Mesenchymal stem cell (in vitro differentiated cells and primary cell): ENCODE results near the gene OTOA.

Experiments
- DNase-seq: peaks from one replicate; pipeline ENCODE4 v3.0.0-alpha.2; 2013
- H2AFZ ChIP-seq: one replicate; pipeline ENCODE4 v1.6.1; 2013; ENCODE audit warnings: low read depth, mild to moderate bottlenecking, control low read depth, inconsistent platforms, low read length, moderate library complexity
- H2AK5ac ChIP-seq: 2 replicates; pipeline ENCODE4 v1.6.1; 2013; ENCODE audit warnings: low read length, moderate library complexity, mild to moderate bottlenecking, inconsistent platforms; ENCODE audit not compliant: severe bottlenecking
- H2BK120ac ChIP-seq: one replicate; pipeline ENCODE4 v1.6.1; 2013; ENCODE audit warnings: low read depth, mild to moderate bottlenecking, inconsistent platforms, low read length, moderate library complexity
- H2BK12ac ChIP-seq, 2 experiments: one replicate each; pipeline ENCODE4 v1.6.1; 2013; ENCODE audit warnings: inconsistent platforms in 2 of 2, low read length in 2 of 2, mild to moderate bottlenecking in 2 of 2, moderate library complexity in 2 of 2, control low read depth in 1 of 2
- H2BK15ac ChIP-seq: one replicate; pipeline ENCODE4 v1.6.1; 2013; ENCODE audit warnings: mild to moderate bottlenecking, low read depth, inconsistent platforms; ENCODE audit not compliant: poor library complexity, severe bottlenecking
- H2BK5ac ChIP-seq: 2 replicates; pipeline ENCODE4 v1.6.1; 2013; ENCODE audit warnings: low read depth, mild to moderate bottlenecking, low read length, control low read depth, inconsistent platforms; ENCODE audit not compliant: poor library complexity, severe bottlenecking
- H3K14ac ChIP-seq, 2 experiments: one replicate each; pipeline ENCODE4 v1.6.1; 2013; ENCODE audit warnings: inconsistent platforms in 2 of 2, low read length in 2 of 2, control low read depth in 1 of 2, mild to moderate bottlenecking in 1 of 2, moderate library complexity in 1 of 2
- H3K18ac ChIP-seq, 2 experiments: one replicate each; pipeline ENCODE4 v1.6.1; 2013; ENCODE audit warnings: inconsistent platforms in 2 of 2, low read length in 2 of 2, control low read depth in 1 of 2, low read depth in 1 of 2, mild to moderate bottlenecking in 1 of 2
- H3K23ac ChIP-seq, 2 experiments: one replicate each; pipeline ENCODE4 v1.6.1; 2013; ENCODE audit warnings: inconsistent platforms in 2 of 2, low read length in 2 of 2, mild to moderate bottlenecking in 2 of 2, moderate library complexity in 2 of 2, control low read depth in 1 of 2
- H3K27ac ChIP-seq: 2 replicates; pipeline ENCODE4 v1.5.1; 2013; ENCODE audit warnings: mild to moderate bottlenecking, moderate library complexity, low read length, control low read depth, inconsistent platforms; ENCODE audit not compliant: poor library complexity, severe bottlenecking
- H3K27me3 ChIP-seq, 2 experiments: 2 replicates each; pipeline versions ENCODE4 v1.6.1 to v1.7.0; 2013; ENCODE audit warnings: low read length in 2 of 2, mild to moderate bottlenecking in 2 of 2, moderate library complexity in 2 of 2, control low read depth in 1 of 2, inconsistent platforms in 1 of 2; ENCODE audit not compliant: control insufficient read depth in 1 of 2, insufficient read depth in 1 of 2
- H3K36me3 ChIP-seq, 2 experiments: 2 replicates each; pipeline versions ENCODE4 v1.6.1 to v1.7.0; 2013; ENCODE audit warnings: low read length in 2 of 2, control low read depth in 1 of 2, inconsistent platforms in 1 of 2, low read depth in 1 of 2, mild to moderate bottlenecking in 1 of 2; ENCODE audit not compliant: insufficient read depth in 2 of 2, control insufficient read depth in 1 of 2
- H3K4ac ChIP-seq, 2 experiments: one replicate each; pipeline ENCODE4 v1.6.1; 2013; ENCODE audit warnings: inconsistent platforms in 2 of 2, low read length in 2 of 2, mild to moderate bottlenecking in 2 of 2, moderate library complexity in 2 of 2, control low read depth in 1 of 2, low read depth in 1 of 2
- H3K4me1 ChIP-seq: 2 replicates; pipeline ENCODE4 v1.6.1; 2013; ENCODE audit warnings: low read depth, low read length, control low read depth; ENCODE audit not compliant: control insufficient read depth, insufficient read depth
- H3K4me2 ChIP-seq: 2 replicates; pipeline ENCODE4 v1.6.1; 2013; ENCODE audit warnings: low read length, mild to moderate bottlenecking, inconsistent platforms; ENCODE audit not compliant: poor library complexity, severe bottlenecking
- H3K4me3 ChIP-seq, 2 experiments: 2 replicates each; pipeline versions ENCODE4 v1.5.1 to v1.7.0; 2013; ENCODE audit warnings: low read length in 2 of 2, mild to moderate bottlenecking in 2 of 2, control low read depth in 1 of 2, low read depth in 1 of 2; ENCODE audit not compliant: insufficient read depth in 1 of 2
- H3K79me1 ChIP-seq: replicated peaks from 2 replicates; pipeline ENCODE4 v1.6.1; 2013; ENCODE audit warnings: mild to moderate bottlenecking, control low read depth, low read length, inconsistent platforms; ENCODE audit not compliant: poor library complexity, severe bottlenecking
- H3K9ac ChIP-seq: 2 replicates; pipeline ENCODE4 v1.7.0; 2013; ENCODE audit warnings: mild to moderate bottlenecking, low read length, moderate library complexity
- H3K9me3 ChIP-seq: 2 replicates; pipeline ENCODE4 v1.7.0; 2013; ENCODE audit warnings: mild to moderate bottlenecking, low read length; ENCODE audit not compliant: control insufficient read depth
- H4K8ac ChIP-seq: one replicate; pipeline ENCODE4 v1.6.1; 2013; ENCODE audit warnings: inconsistent platforms, mild to moderate bottlenecking, low read length, moderate library complexity
- H4K91ac ChIP-seq: one replicate; pipeline ENCODE4 v1.6.1; 2013; ENCODE audit warnings: mild to moderate bottlenecking, low read length, inconsistent platforms
- WGBS: methylation state at CpG from one replicate; pipeline ENCODE4 v1.1.7; 2013; ENCODE audit warnings: mixed read lengths; 5-methylcytosine and 5-hydroxymethylcytosine counted together

OTOA gene

GRCh38 chr16:21645261-21645721 is 18.5 kb upstream of the OTOA start:
- Histone ChIP-seq H3K4me1 (peaks cover 4% of the 10 kb centered on the region), H2BK15ac (no peak overlapping the region), H3K9ac (peak overlapping the region; percentile 83), H3K27me3 (no peaks in the 10 kb centered on the region), H4K8ac (no peak overlapping the region), H3K18ac (no peak overlapping the region), H4K91ac (no peak overlapping the region), H3K79me1 (peaks cover 35% of the 10 kb centered on the region), H3K9me3 (no peaks in the 10 kb centered on the region), H3K4me3 (peak overlapping the region in 1 of 2 experiments; percentile 72), H3K27ac (no peak overlapping the region), H2BK5ac (no peak overlapping the region), H2BK12ac (no peak overlapping the region), H3K36me3 (peaks cover 12 to 13% of the 10 kb centered on the region in 2 experiments), H3K4ac (no peak overlapping the region), H3K14ac (no peak overlapping the region), H2AK5ac (no peak overlapping the region), H2BK120ac (no peak overlapping the region), H2AFZ (no peak overlapping the region), H3K23ac (no peak overlapping the region), H3K4me2 (no peak overlapping the region)
- DNase-seq: peak; percentile 62
- WGBS: 87% methylated on average over 5 of the region's 9 CpGs

GRCh38 chr16:21646091-21646490 is 17.7 kb upstream of the OTOA start:
- no peak overlapping the region for H4K8ac ChIP-seq
- 76% methylated on average over 3 of the region's 5 CpGs for WGBS
- no peak overlapping the region for H3K18ac ChIP-seq

GRCh38 chr16:21646721-21647561 is 16.8 kb upstream of the OTOA start:
- no peak overlapping the region for H3K23ac ChIP-seq
- H3K9me3 ChIP-seq: no peaks in the 10 kb centered on the region
- H2BK12ac ChIP-seq: no peak overlapping the region
- H2BK5ac ChIP-seq: no peak overlapping the region
- peak; percentile 86 for DNase-seq
- H2AFZ ChIP-seq: no peak overlapping the region
- H2BK120ac ChIP-seq: no peak overlapping the region
- H4K8ac ChIP-seq: no peak overlapping the region
- peaks cover 12 to 13% of the 10 kb centered on the region in 2 experiments for H3K36me3 ChIP-seq
- no peak overlapping the region for H3K4me2 ChIP-seq
- no peak overlapping the region for H2BK15ac ChIP-seq
- H3K27me3 ChIP-seq: no peaks in the 10 kb centered on the region
- peak overlapping the region in 1 of 2 experiments; percentile 23 for H3K18ac ChIP-seq
- H3K4me3 ChIP-seq: no peak overlapping the region
- H2AK5ac ChIP-seq: no peak overlapping the region
- peak overlapping the region; percentile 83 for H3K9ac ChIP-seq
- H3K14ac ChIP-seq: no peak overlapping the region
- H3K4ac ChIP-seq: no peak overlapping the region
- WGBS: 84% methylated on average over 16 of the region's 18 CpGs
- H3K4me1 ChIP-seq: peaks cover 5% of the 10 kb centered on the region
- H4K91ac ChIP-seq: peak overlapping the region; percentile 4
- peaks cover 36% of the 10 kb centered on the region for H3K79me1 ChIP-seq
- H3K27ac ChIP-seq: no peak overlapping the region

More at GRCh38 chr16:21646091-21646490, 17.7 kb upstream of the OTOA start:
- Histone ChIP-seq H3K9me3 (no peaks in the 10 kb centered on the region), H3K4ac (no peak overlapping the region), H3K27me3 (no peaks in the 10 kb centered on the region), H3K4me3 (peak overlapping the region in 1 of 2 experiments; percentile 72), H4K91ac (no peak overlapping the region), H3K27ac (no peak overlapping the region), H3K36me3 (peaks cover 12 to 13% of the 10 kb centered on the region in 2 experiments), H3K9ac (peak overlapping the region; percentile 83), H2BK120ac (no peak overlapping the region), H2BK12ac (no peak overlapping the region), H3K14ac (no peak overlapping the region), H2BK15ac (no peak overlapping the region), H2AK5ac (no peak overlapping the region), H2BK5ac (no peak overlapping the region), H3K79me1 (peaks cover 36% of the 10 kb centered on the region), H2AFZ (no peak overlapping the region), H3K4me2 (no peak overlapping the region), H3K4me1 (peaks cover 4% of the 10 kb centered on the region), H3K23ac (no peak overlapping the region)
- DNase-seq: peak; percentile 35

GRCh38 chr16:21647562-21648164 is 16.1 kb upstream of the OTOA start:
- Histone ChIP-seq H2BK15ac (no peak overlapping the region), H2BK12ac (peak overlapping the region in 1 of 2 experiments; percentile 42), H4K8ac (peak overlapping the region; percentile 29), H3K4me2 (no peak overlapping the region), H2AK5ac (no peak overlapping the region), H3K4me1 (peaks cover 5% of the 10 kb centered on the region), H3K4ac (peak overlapping the region in 1 of 2 experiments; percentile 24), H3K27ac (no peak overlapping the region), H3K9ac (no peak overlapping the region), H2BK5ac (no peak overlapping the region), H3K9me3 (no peaks in the 10 kb centered on the region), H3K36me3 (peaks cover 13 to 14% of the 10 kb centered on the region in 2 experiments), H3K18ac (peak overlapping the region in 1 of 2 experiments; percentile 84), H4K91ac (peak overlapping the region; percentile 2), H3K79me1 (peaks cover 37% of the 10 kb centered on the region), H3K14ac (no peak overlapping the region), H3K23ac (no peak overlapping the region), H2BK120ac (no peak overlapping the region), H2AFZ (no peak overlapping the region), H3K4me3 (no peak overlapping the region), H3K27me3 (no peaks in the 10 kb centered on the region)
- DNase-seq: no peak
- 99% methylated on average over 9 of the region's 9 CpGs for WGBS
